Hematopoietic multipotent progenitor cell treated with erythropoietin and hydrocortisone succinate and interleukin-3 and kit ligand, for 17 days (in vitro differentiated cells): Measurements from ENCODE around the gene ADGRV1.

Experiments used
- DNase-seq: peaks from one replicate; pipeline ENCODE4 v3.0.0-alpha.2; 2015; ENCODE audit warnings: low spot score

Gene ADGRV1

GRCh38 chr5:91207248-91207647 lies 648.7 kb downstream of the ADGRV1 start:
- DNase-seq: no peak

- no peak for DNase-seq
These were observed 653.6 kb downstream of the ADGRV1 start for GRCh38 chr5:91211997-91212713.

- DNase-seq: no peak
These were observed 654.1 kb downstream of the ADGRV1 start for GRCh38 chr5:91212714-91213092.
